Jurkat, Clone E6-1 (cell line): ENCODE measurements around the gene NOTCH1.

Experiments
- DNase-seq: peaks from one replicate; pipeline ENCODE4 v3.0.0-alpha.2; 2011; ENCODE audit warnings: low read depth, low spot score
- H3K4me3 ChIP-seq: 2 replicates; pipeline ENCODE4 v1.5.1; 2011; ENCODE audit warnings: mild to moderate bottlenecking, low read length, control low read depth, moderate library complexity

NOTCH1 gene

DNA sequence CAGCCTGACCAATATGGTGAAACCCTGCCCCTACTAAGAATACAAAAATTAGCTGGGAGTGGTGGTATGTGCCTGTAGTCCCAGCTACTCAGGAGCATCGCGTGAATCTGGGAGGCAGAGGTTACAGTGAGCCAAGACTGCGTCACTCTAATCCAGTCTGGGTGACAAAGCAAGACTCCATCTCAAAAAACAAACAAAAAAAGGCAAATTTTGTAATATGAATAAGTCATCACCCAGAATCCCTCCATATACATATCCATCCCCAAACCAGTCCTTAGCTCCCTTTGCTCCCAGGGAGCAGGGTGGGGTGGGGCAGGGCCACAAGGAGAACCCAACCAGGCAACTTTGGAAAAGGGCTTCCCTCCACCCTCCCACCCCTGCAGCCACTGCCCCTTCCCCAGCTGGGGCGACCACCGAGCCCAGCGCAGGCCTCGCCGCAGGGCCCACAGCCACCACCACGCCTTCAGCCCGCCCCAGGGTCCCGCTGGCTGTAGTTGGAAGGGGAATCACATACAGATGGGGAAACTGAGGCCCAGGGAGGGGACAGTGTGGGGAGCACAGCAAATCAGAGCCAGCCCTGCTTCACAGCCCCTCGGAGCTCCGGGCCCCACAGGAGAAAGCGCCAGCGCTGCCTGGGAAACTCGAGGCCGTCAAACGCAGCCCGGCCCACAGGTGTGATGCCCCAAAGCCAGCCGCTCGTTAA, 7.8 kb downstream of the NOTCH1 start:
- H3K4me3 ChIP-seq = no peak overlapping the region
- DNase-seq = no peak

DNA sequence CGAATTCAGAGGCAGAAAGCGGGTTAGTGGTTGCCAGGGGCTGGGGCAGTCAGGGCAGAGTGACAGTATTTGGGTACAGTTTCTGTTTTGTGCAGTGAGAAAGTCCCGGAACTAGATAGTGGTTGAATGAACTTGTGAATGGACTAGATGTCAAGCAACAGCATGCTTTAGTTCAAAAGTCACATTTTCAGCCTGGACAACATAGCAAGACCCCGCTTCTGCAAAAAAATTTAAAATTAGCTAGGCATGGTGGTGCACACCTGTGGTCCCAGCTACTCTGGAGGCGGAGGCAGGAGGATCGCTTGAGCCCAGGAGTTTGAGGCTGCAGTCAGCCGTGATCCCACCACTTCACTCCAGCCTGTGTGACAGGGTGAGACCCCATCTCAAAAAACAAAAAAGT, 8.4 kb downstream of the NOTCH1 start:
- no peak for DNase-seq
- H3K4me3 ChIP-seq = no peak overlapping the region

DNA sequence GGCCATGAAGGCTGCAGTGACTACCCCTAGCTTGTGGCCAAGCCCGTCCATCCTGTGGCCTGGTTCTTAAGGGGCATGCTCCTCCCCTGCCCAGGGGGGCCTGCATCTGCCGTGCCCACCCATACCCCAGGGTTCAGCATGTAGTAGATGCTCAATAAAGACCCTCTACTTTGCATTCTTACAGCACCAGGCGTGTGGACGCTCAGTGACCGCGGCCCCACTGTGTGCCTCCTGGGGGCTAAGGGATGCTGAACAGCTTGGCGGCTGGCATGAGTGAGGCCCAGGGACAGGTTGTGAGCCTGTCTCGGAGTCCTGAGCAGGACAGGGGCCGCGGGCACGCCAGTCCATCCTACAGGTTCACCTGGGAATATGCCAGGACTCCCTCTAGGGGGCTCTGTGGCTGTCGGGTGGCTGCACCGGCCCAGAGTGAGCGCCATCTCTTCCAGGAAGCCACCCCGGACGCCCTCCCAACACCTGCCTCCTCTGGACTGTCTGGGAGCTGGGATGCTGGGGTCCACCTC, 9.1 kb downstream of the NOTCH1 start:
- no peak for DNase-seq
- H3K4me3 ChIP-seq = no peak overlapping the region

DNA sequence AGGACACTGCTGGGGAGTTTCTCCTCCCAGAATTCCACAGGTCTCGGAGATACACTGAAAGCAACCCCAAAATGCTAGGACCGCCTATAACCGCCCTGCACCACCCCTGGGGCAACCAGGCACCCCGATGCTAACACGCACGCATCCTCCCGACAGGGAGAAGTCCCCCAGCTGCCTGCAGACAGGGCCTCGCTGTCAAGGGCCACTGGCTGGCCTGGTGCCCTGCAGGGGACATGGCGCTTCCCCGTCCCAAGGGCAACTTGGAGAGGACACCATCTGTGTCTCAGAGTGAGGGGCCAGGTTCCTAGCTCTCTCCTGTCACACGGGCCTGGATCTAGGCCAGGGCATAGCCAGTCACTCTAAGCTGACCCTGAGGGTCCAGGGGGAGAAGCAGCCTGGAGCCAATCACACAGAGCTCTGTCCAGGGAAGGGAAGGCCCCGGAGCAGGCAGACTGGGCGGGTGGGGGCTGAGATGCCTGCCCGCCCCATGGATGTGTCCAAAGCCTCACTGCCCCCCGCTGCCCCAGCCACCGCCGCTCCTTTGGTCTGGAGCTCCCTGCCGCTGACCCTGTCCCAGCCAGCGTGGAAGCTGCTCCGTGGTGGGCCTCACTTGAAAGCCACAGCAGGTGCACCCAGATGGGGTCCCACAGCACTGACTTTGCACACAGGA, 9.7 kb downstream of the NOTCH1 start:
- DNase-seq = no peak
- H3K4me3 ChIP-seq = no peak overlapping the region

DNA sequence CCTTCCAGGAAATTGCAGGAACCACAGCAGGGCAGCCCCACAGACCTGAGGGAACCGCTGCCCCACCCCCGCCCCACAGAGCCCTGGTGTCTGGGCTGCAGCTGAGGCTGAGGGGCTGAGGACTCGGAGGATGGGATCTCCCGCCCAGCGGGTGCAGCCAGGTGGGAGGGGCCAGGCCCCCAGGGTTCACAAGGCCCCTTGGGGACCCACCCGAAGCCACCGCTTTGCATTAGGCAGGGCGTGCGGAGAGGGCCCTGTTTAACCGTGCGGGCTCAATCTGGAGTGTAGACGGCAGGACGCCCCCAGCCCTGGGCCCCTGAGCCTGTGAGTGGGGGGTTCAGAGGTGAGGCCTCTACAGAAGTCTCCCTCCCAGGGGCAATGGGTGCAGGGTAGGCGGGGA, 10.8 kb downstream of the NOTCH1 start:
- no peak overlapping the region for H3K4me3 ChIP-seq
- DNase-seq = no peak

DNA sequence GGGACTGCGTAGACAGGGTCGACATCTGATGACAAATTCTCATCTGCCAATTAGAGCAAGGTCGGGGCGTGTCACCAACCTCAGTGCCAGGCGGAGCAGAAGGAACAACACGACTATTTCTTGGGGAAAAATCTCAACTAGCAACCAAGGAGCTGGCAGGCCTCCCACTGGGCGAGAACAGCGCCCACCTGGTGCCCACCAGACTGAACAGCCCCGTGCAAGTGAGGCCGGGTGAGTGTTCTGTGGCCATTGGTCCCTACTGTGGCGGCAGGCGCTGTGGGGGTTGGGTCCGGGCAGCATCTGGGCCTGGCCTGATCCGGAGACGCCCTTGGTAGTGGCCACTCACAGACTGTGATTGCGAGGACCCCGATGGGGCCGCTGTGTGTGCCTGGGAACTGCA, 11.5 kb downstream of the NOTCH1 start:
- H3K4me3 ChIP-seq = no peak overlapping the region
- no peak for DNase-seq

DNA sequence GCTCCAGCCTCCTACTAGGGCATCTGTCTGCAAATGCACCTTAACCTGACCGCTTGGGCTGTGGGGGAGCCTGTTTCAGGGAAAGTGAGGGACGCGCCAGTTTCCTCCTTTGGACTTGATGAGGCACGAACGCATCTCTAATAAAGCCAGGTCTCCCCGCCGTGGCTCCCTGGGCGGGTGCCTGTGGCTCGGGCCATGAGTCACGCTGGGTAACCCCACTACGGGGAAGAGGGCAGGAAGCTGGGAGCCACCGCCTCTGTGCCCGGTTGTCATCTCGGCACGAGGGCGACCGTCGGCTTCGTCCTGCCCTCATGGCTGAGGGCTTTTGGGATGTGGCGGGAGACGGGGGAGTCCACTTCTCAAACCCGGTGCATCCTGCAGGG, 12.1 kb downstream of the NOTCH1 start:
- H3K4me3 ChIP-seq = no peak overlapping the region
- no peak for DNase-seq

DNA sequence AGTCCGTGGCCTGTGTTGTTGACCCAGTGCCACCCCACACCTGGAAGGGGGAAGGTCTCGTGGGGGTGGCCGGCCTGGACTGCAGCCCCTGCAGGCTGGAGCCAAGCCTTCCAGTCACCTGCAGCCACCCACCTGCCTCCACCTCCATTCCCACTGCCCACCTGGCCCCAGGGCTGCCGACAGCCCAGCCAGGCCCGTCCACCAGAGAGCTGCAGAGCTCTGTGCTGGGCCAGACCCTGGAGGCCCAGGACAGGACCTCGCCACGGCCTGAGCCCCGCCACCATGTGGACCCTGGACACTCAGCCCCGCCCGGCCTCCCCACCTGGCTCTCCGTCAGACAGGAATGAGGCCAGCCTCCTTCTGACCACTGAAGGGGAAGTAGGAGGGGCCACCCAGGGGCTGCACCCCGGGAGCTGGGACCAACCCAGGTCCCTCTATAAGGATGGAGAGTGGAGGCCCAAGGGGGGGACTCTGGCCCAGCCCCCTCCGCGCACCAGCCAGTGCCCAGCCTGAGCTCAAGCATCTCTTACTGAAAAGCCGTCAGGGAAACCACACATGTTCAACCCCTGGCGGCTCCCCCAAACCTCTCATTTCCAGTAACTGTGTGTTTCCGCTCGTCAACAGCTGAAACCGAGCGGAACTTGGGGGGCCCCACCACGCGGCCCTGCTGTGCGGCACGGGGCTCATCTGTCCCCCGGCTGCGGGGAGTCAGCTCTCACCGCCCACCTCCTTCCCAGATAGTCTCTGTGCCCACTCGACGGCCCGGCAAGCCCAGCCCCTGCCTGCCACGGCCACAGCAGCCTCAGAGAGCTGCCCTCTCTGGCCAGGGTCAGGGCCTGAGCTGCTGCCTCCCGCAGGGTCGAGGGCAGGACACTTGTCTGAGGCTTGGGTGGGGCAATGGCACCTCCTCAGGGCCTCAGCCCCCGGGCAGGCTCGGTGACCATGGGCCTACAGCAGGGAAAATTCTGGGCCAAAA, 12.8 kb downstream of the NOTCH1 start:
- DNase-seq = no peak
- H3K4me3 ChIP-seq = no peak overlapping the region

DNA sequence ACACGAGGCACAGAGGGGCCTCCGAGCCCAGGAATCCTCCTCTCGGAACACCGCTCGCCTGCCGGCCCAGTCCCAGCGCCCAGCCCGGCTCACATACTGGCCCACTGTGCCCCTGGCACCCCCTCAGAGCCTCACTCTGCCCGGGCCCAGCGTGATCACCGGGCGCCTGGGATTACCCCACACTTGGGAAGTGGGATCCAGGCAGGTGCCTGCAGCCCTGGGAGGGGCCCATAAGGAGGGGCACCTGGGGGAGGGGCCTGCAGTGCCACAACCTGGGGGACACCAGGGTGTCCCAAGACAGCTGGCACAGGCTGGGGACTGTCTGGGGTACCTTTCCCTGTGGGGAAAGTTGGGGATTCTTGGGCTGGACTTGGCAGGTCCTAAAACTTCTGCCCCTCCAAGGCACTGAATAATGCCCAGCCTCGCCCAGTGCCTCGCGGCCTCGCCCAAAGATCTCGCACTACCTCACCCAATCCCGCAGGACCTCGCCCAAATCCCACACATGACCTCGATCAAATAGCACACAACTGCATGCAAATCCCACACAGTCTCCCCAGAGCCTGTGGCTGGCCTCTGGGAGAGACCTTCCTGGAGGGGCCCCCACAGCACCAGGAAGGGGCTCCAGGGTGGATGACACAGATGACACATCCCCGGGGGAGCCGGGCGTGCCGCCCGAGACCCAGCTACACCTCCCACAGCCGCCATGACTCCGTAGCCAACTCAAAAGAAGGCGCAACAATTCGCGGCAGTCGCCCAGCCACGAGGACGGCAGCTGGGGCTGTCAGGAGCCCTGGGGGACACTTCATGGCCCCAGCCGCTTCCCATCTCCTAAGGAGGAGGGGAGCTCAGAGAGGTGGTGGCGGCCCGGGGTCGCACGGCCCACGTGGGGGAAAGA, 13.7 kb downstream of the NOTCH1 start:
- no peak overlapping the region for H3K4me3 ChIP-seq
- DNase-seq = no peak

DNA sequence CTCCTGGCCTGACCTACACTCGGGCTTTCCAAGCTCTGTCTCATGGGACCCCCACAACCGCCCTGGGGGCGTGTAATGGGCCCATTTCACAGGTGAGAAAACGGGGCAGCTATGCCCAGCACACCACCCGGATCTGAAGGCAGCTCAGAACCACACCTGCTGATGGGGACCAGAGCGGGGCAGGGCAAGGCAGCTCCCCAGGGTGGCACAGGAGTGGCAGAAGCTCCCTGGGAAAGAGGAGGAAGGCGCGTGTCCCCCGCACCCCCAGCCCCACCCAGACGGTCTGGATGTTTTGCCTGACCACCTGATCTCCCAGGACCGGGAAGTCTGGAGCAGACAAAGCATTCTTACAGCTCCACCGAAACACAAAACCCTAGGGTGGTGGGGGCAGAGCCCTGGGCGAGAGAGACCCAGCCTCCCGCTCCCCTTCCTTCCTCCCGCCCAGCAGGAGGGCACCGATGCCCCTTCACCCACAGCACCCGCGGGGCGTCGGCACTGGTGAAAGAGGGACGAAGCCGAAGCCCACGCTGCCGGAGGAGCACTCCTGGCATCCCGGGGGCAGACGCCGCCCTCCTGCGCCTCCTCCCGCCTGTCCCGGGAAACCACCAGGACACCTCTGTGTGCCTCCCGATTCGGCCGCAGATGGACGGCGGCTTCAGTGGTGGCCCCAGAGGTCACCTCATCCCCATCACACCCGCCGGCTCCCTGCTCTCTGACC, 14.5 kb downstream of the NOTCH1 start:
- no peak for DNase-seq
- no peak overlapping the region for H3K4me3 ChIP-seq

DNA sequence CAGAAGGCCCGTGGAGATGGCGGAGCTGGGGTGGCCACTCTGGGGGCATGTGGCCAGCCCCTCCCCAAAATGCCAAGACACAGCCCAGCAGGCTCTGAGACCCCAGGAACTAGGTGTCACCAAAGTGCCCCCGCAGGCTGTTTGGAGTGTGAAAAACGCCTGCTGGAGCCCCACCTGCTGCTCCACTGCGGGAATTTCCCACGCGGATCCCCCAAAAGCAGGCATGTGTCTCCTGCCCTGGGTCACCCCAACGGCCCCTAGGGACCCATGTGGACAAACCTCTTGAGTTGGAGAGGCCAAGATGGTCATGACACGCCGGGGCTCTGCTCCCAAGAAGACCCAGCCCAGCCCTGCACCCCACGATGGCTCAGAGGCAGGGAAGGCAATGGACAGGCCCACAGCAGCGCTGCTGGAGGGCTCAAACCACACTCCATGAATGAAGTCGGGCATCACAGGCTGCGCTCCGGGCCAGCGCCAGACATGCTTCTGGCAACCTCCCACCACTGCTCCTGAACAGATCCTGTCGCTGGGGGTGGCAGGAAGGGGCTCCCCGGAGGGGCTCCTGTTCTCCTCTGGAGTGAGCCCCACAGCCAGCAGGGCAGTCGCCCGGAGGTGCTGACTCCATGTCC, 15.3 kb downstream of the NOTCH1 start:
- DNase-seq = no peak
- H3K4me3 ChIP-seq = peak overlapping the region; percentile 38

DNA sequence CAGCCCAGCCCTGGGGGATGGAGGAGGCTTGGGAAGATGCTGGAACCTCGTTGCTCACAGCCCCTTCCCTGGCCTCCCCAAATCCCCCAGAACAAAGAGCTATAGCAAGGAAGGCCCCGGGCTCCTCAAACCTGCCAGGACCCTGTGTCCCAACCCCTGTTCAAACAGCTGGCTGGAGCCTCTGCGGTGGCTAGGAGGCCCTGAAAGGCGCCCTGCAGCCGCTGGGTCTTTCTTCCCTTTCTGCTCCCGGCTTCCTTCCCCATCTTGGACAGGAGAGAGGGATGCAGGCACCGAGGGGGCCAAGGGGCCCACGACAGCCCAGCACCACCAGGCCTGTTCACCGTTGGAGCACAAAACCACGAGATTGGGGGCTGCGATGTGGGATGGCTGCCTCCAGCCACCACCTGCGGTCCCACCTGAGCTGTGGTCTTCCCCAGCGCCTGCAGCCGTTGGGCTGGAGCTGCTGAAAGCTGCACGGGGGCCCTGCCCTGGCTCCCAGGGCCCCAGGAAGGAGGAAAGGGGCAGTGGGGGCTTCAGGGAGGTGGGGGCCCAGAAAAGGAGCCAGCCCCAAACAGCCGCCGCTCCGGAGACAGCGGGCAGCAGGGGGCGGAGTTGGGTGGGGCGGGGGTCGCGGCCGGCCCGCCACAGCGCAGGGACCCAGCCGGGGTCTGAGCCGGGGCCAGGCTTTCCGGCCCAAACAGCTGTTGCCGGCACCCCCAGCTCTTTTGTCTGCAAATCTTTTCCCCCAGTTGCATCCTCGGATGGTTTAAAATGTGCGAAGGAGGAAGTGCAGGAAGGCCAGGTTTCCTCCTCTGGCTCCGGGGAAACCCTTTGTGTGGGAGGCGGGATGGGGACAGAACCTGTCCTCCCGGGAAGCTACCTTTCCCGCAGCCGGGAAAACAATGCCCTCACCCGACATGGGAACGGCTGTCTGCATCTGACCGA, 16.1 kb downstream of the NOTCH1 start:
- peak overlapping the region; percentile 38 for H3K4me3 ChIP-seq
- peak; percentile 65 for DNase-seq

DNA sequence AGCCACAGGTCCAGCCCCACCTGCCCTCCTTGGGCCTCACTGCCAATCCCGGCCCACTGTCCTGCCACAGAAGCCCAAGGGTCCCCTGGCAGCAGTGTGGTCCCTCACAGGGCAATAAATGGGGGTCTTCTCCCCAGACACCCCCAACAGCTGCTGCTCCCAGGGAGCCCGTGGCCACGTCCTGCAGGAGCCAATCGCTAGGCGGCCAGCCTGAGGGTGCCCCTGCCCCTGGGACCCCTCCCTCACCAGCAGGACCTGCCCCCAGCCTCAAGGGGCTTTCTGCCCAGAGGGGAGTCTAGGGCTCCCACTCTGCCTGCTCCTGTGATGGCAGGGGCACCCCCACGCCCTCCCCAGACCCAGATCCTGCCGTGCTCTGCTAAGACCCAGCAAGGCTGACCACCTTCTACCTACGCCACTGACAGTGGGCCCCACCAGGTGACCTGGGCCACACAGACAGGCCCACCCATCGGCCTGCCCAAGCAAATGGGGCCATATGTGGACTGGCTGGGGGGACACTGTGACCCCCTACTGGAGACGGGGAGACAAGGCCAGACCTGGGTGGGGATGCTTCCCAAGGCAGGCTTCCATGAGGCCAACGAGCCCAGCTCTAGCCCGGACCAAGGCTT, 17.0 kb downstream of the NOTCH1 start:
- H3K4me3 ChIP-seq = no peak overlapping the region
- no peak for DNase-seq

DNA sequence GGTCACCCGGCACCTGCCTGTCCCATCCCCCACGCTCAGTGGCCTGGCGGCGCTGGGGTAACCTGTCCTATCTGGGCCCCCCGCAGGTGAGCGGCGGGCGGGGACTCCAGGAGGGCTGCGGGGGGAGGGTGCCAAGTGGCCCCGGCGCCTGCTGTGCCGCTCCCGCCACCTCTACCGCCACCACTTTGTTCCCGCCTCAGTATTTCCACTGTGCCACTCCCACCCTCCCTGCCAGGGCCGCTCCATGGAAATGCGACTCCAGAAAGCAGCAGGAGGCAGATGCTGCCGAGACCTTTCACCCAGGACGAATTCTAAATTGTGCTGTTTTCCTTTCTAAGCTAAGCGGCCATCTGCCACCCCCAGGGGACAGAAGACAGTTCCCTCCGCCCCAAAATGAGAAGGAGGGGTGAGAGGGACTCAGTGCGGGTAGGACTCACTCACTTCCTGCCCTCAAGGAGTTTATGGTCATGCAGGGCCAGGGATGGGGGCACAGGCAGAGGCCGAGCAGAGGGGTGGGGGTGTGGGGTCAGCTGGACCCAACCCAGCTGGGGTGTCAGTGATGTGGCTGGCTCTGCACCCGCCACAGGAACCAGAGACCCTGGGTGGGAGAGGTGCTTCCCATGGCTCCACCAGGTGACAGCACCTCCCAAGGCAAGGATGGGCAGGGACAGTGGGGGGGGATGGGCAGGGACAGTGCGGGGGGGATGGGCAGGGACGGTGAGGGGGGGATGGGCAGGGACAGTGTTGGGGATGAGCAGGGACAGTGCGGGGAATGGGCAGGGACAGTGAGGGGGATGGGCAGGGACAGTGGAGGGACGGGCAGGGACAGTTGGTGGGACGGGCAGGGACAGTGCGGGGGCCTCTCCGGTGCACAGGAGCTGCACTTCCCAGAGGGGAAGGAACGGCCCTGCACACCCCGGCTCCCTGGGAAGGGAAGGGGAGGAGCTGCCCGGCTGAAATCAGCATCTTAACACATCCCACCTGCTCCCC, 17.8 kb downstream of the NOTCH1 start:
- H3K4me3 ChIP-seq = no peak overlapping the region
- DNase-seq = no peak

DNA sequence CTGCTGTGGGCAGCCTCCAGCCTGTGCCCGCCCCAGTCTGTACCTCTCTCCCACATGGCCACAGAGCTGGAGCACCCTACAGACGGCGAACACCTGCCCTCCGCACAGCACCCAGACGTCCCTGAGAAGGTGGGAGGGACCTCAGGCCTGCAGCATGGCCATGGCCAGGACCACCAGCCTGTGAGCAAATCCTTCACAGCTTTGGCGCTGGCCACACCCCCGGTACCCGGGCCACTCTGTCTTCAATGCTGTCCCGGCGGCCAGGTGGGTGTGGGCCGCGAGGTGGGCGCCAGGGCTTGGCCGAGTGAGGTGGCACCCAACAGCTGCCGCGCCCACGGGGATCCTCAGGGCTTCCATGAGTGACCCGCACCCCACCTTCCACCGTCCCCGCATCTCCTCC, 18.7 kb downstream of the NOTCH1 start:
- no peak for DNase-seq
- H3K4me3 ChIP-seq = no peak overlapping the region
